Kidney (tissue), 14 donors: ENCODE data around the gene CYP39A1. TPM values are rescaled to one million over a fixed set of nuclear protein-coding genes. Genes with fewer than 3 reads are reported as not detected.
"Not testable (repeated sequence)": the region's sequence is repeated elsewhere in the genome, so short reads cannot be mapped to it uniquely, and the experiment has no call there.

Experiments
- DNase-seq, 5 donors: peaks; one replicate each; pipeline ENCODE4 v3.0.0-alpha.2; 2013 to 2020
- FAIRE-seq: peaks from 2 replicates; lab custom pipeline; 2012; peaks lifted over from hg19 to GRCh38; lab: Jason Lieb, UNC
- H3K27ac ChIP-seq, 2 donors: one replicate each; pipeline ENCODE4 v1.7.0; 2013; ENCODE audit warnings: low read depth in 2 of 2, low read length in 2 of 2, inconsistent platforms in 1 of 2
- H3K27me3 ChIP-seq: one replicate; pipeline ENCODE4 v1.7.1; 2013; ENCODE audit warnings: low read length, inconsistent platforms; ENCODE audit not compliant: control insufficient read depth, insufficient read depth
- H3K36me3 ChIP-seq, 3 donors: one replicate each; pipeline versions ENCODE4 v1.7.0 to v1.7.1; 2013; ENCODE audit warnings: low read length in 3 of 3, control low read depth in 1 of 3, inconsistent platforms in 1 of 3; ENCODE audit not compliant: insufficient read depth in 3 of 3, control insufficient read depth in 2 of 3
- H3K4me1 ChIP-seq, 3 donors: one replicate each; pipeline versions ENCODE4 v1.7.0 to v1.7.1; 2013; ENCODE audit warnings: low read length in 3 of 3, inconsistent platforms in 1 of 3, low read depth in 1 of 3; ENCODE audit not compliant: control insufficient read depth in 2 of 3, insufficient read depth in 2 of 3
- H3K4me3 ChIP-seq, 3 donors: one replicate each; pipeline versions ENCODE4 v1.7.0 to v1.8.1; 2013; ENCODE audit warnings: low read length in 3 of 3, control low read depth in 1 of 3, inconsistent platforms in 1 of 3
- H3K9ac ChIP-seq, 3 donors: one replicate each; pipeline versions ENCODE4 v1.7.0 to v1.7.1; 2013; ENCODE audit warnings: low read length in 3 of 3, control low read depth in 1 of 3, inconsistent platforms in 1 of 3
- H3K9me3 ChIP-seq, 3 donors: one replicate each; pipeline versions ENCODE4 v1.7.0 to v1.7.1; 2013; ENCODE audit warnings: low read length in 3 of 3, control low read depth in 1 of 3, inconsistent platforms in 1 of 3; ENCODE audit not compliant: control insufficient read depth in 2 of 3, insufficient read depth in 1 of 3
- CTCF ChIP-seq: IDR thresholded peaks from 3 replicates; pipeline ENCODE4 v1.5.1; 2012; ENCODE audit warnings: mild to moderate bottlenecking, moderate library complexity, borderline replicate concordance; ENCODE audit not compliant: insufficient read depth; ENCODE audit errors: extremely low read depth
- intact Hi-C: fragments of 100-400 bp; cut with DNase I; formaldehyde crosslinking; loops from one replicate; pipeline ENCODE4 v1.11.1; 2022
- polyA plus RNA-seq: library from polyadenylated mRNA; stranded (reverse); fragments of 350-450 nt; fragmentation: Illumina TruSeq; extraction: RNeasy Lipid Tissue Mini Kit (QIAGEN cat#74804); gene quantifications from one replicate; pipeline ENCODE4 v1.2.3, GENCODE V29; 2014; ENCODE audit warnings: low read depth, low replicate concordance; ENCODE audit not compliant: insufficient read depth
- total RNA-seq: library from RNA; stranded (reverse); fragmentation: NEBNext Ultra II Directional; extraction: Animal tissue kit (Norgen Biotek cat#: 25700); gene quantifications from one replicate; pipeline ENCODE4 v1.2.1, GENCODE V29; 2021
- donor health status: control.
- donor health status: control.
- donor health status: control.
- donor health status: control.
- donor health status: control.
- donor health status: DM: yes; HTN: yes; CAD: no.
- donor health status: Normal renal cell carcinoma (clear cell type).

Gene CYP39A1
- total and polyA plus RNA-seq, 2 donors from 2014 or later, result 6.0 to 8.7 TPM

GRCh38 chr6:46651006-46651405 lies 1.6 kb downstream of the CYP39A1 start:
- peak in 2 of 5 donors; percentile 7 to 16 for DNase-seq
- Histone ChIP-seq H3K9ac (no peak overlapping the region), H3K4me1 (peaks cover 0 to 4% (median 0%) of the 10 kb centered on the region in 3 donors), H3K36me3 (no peaks in the 10 kb centered on the region), H3K9me3 (no peaks in the 10 kb centered on the region), H3K4me3 (peak overlapping the region; percentile 18 to 46 (median 35)), H3K27ac (no peak overlapping the region), H3K27me3 (no peaks in the 10 kb centered on the region)
- FAIRE-seq, result no peak
- intact Hi-C loops, result no loop called here
- no peak for TF ChIP-seq CTCF

- Histone ChIP-seq H3K27me3 (no peaks in the 10 kb centered on the region), H3K9me3 (peaks cover 0 to 8% (median 0%) of the 10 kb centered on the region in 3 donors), H3K4me1 (peaks cover 0 to 4% (median 0%) of the 10 kb centered on the region in 3 donors), H3K9ac (no peak overlapping the region), H3K36me3 (no peaks in the 10 kb centered on the region), H3K4me3 (no peak overlapping the region), H3K27ac (no peak overlapping the region)
- no peak for FAIRE-seq
- no peak for TF ChIP-seq CTCF
- no peak for DNase-seq
- intact Hi-C loops, result no loop called here
These were observed 3.6 kb downstream of the CYP39A1 start for GRCh38 chr6:46648869-46649492.

- H3K27ac ChIP-seq, H3K4me1 ChIP-seq, H3K9ac ChIP-seq, H3K9me3 ChIP-seq, H3K27me3 ChIP-seq, FAIRE-seq, H3K36me3 ChIP-seq, intact Hi-C loops, H3K4me3 ChIP-seq, DNase-seq: not testable (repeated sequence)
These were observed 4.5 kb downstream of the CYP39A1 start for GRCh38 chr6:46648108-46648507.

GRCh38 chr6:46645265-46645664 lies 7.4 kb downstream of the CYP39A1 start:
- DNase-seq, result no peak
- Histone ChIP-seq H3K36me3 (no peaks in the 10 kb centered on the region), H3K4me1 (no peaks in the 10 kb centered on the region), H3K4me3 (no peak overlapping the region), H3K9me3 (peaks cover 0 to 8% (median 0%) of the 10 kb centered on the region in 3 donors), H3K27me3 (no peaks in the 10 kb centered on the region), H3K27ac (no peak overlapping the region), H3K9ac (no peak overlapping the region)
- no peak for FAIRE-seq
- no peak for TF ChIP-seq CTCF
- intact Hi-C loops, result no loop called here
